Measurements from ENCODE around the gene TECPR1.

DNA sequence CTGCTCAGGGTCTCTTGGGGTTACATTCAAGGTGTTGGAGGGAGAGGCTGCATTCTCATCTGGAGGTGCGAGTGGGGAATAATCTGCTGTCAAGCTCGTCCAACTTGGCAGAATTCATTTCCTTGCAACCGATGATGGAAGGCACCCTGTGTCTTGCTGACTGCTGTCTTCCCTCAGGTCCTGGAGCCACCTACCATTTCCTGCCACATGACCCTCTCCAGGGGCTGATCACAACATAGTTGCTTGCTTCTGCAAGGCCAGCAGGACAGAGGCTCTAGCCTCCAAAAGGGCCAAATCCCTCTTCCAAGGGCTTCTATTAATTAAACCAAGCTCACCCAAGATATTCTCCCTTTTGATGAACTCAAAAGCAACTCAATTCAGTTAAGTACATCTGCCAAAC is 15.3 kb upstream of the TECPR1 start:
- no peak for TF ChIP-seq POLR2A (IDR thresholded peaks at IDR 0.05)
- no peak for TF ChIP-seq CTCF (IDR thresholded peaks at IDR 0.05)
